HG03432 (cell line): ENCODE data around the gene PEA15.

Source experiments
- ATAC-seq: cut with Tn5 transposase; IDR thresholded peaks from one replicate; pipeline ENCODE4 v1.9.1; 2021; ENCODE audit warnings: mild to moderate bottlenecking, moderate library complexity; ENCODE audit not compliant: unreplicated experiment

PEA15 gene

DNA sequence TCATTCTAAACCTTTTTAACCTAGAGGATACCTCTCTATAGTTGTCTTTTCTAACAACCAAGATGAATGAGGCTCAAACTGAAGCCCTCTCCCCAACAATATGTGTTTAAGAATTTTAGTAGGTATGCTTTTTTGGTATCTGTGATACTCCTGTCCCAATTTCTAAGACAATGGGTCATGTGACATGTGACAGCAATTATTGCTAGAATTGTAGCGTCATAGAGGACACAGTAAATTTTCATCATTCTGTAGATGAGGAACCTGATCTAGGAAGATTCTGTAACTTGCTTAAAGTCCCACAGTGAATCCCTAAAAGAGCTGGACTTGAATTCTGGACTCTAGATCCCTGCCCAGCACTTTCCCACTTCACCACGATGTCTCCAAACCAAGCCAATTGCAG lies 26.5 kb upstream of the PEA15 start:
- ATAC-seq, result no peak

- ATAC-seq, result no peak
Observed at GRCh38 chr1:160179336-160179735, 25.8 kb upstream of the PEA15 start.

- ATAC-seq, result no peak
Observed at GRCh38 chr1:160186246-160186645, 18.9 kb upstream of the PEA15 start.

DNA sequence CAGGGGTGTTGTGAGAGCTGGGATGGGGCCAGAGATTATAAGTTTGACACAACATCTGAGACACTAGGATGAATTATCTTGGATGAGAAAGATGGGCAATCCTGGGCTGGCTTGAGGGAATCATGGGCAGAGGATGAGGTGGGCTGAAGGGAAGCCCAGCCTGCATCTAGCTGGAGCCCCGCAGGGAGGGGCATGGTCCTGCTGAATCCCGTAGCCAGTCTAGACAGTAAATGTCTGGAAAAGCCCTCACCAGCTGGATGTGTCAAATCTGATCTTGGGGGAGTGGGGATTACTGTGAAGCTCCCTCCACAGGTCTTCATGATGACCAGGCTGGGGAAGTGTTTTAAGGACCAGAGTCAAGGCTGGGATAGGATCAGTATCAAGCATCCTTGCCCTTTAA lies 18.5 kb upstream of the PEA15 start:
- no peak for ATAC-seq

DNA sequence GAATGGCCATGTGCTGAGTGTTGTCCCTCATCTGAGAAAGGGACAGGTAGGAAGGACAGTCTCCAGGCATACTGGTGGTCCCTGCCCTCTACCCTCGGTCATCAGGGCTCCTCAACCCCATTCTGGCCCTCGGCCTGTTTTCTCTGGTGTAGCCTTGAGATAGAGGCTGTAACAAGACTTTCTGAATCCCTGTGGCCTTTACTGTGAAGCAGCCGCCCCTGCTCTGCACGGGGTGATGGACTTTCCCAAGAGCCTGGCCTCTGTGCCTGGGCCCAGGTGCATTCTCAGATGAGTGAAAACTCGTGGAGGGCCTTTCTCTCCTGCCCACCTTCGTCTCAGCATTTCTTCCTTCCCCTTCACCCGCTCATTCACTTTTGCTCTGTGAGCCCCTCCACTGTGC lies 17.8 kb upstream of the PEA15 start:
- ATAC-seq, result no peak

- no peak for ATAC-seq
Observed at GRCh38 chr1:160188341-160188740, 16.8 kb upstream of the PEA15 start.

- ATAC-seq, result no peak
Observed at GRCh38 chr1:160189649-160190625, 15.2 kb upstream of the PEA15 start, which contains the start of gene CASQ1. Gene CASQ1, plus strand, starts transcription at chr1:160190575. Its CDS starts 177 bp downstream, at chr1:160190752.

DNA sequence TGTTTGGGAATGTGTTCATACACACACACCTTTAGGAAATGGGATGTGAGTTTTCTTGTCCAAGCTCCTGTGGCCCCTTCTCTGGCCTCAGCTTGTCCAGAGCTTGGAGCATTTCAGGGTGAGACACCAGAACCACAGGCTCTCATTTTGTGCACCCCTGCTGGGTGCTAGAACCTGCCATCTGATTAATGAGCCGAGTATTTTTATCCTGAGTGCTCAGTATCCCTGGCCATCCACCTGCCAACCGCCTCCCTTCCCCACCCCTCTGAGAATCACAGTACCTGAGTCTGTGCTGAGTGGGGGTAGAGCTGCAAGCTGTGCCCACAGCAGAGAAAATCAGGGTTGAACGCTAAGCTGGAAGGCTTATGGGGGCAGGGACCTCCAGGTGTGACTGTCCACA lies 13.4 kb upstream of the PEA15 start:
- no peak for ATAC-seq

DNA sequence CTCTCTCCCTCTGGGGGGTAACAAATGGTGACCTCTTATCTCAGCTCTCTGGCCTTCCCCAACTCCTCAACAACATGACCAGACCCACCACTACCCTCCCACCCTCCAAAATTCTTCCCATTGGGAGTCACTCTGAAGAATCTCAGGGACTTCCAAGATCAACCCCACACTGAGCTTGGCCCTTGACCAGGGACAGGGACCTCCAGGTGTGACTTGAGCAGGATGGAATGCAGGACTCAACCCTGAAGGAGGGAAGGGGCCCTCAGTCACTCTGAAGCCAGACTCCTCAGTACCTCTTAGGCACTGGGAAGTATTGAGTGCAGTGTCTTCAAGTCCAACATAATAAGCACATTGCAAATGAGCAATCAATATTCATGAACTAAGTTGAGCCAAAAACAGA lies 12.9 kb upstream of the PEA15 start:
- no peak for ATAC-seq

DNA sequence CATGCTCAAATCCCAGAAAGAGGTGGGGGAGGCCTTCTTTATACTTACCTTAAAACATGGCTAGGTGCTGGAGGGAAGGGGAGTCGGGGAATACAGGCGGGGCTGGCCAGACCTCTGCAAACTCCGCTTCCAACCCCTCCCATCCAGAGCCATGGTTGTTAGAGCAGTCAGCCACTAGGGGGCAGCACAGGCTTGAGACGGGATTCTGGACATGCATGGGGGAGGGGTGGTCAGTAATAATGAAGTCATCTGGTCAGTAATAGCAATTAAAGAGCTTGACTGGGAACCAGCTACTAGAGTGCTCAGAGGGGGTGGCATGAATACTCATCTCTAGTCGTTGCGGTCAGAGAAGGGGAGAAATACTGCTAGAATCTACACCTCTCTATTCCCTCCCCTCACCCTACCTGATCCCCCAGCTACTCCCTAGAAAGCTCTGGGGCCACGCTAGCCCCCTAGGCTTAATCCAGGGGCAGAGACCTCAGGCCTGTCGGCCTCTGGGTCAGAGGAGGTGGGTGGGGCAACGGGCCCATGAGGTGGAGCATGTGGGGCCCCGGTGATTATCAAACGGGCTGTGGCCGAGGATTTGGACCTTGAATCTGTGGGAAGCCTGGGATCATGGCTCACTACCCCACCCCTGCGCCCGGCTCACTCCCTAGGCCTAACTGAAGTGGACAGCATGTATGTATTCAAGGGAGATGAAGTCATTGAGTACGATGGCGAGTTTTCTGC lies 11.9 kb upstream of the PEA15 start:
- peak; percentile 71 for ATAC-seq

GRCh38 chr1:160193832-160194736 lies 11.1 kb upstream of the PEA15 start:
- no peak for ATAC-seq

- ATAC-seq, result no peak
Observed at GRCh38 chr1:160194737-160195059, 10.5 kb upstream of the PEA15 start.

- no peak for ATAC-seq
Observed at GRCh38 chr1:160196143-160196542, 9.0 kb upstream of the PEA15 start.

DNA sequence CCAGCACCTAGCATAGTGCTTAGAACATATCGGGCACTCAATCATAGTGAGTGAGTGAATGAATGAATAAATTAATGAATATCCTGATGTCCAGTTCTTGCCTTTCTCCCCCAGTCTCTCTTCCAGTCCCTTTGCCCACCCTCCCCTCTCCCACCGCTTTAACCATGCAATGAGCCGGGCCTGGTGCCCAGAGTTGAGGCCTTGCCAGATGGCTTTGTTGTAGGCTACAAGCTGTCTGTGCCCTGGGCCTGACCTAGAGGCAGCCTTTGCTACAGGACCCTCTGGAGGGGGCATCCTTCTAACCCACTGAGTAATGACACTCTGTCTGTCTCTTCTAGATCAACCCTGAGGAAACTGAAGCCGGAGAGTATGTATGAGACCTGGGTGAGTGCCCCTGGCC lies 8.0 kb upstream of the PEA15 start:
- no peak for ATAC-seq

GRCh38 chr1:160200786-160201185 lies 4.4 kb upstream of the PEA15 start:
- no peak for ATAC-seq

DNA sequence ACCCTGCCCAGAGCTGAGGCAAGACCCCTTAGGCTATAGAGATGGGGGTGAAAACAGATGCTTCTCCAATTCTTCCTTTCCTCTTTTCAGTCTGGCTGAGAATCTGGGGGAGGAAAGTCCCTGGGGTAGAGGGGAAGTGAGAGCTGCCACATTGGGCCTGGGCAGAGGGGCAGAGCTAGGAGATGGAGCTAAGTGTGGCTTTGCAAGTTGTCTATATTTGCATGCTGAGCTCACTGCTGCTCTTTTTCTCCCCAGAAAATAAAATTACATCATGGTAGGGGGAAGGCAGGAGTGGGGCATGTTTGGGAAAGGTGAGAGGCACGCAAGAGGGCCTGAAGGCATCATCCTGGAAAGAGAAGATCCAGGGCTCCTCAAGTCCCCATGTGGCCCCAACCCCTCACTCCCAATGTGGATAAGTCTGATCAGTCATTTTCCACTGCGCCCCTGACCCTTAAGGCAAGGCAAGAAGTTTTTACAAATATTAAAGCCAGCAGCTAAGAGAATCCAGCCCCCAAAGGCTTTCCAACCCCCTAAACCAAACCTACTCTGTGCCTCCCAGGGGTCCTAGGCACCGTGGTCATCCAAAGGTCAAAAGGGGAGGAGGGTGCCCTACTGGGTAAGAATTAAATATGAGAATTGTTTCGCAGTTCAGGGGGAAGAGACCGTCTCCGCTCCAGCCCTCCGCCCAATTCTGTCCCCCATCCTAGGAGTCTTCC lies 500 bp upstream of the PEA15 start:
- ATAC-seq, result peak; percentile 71

GRCh38 chr1:160206036-160206389 lies 829 bp downstream of the PEA15 start:
- ATAC-seq, result peak; percentile 28

GRCh38 chr1:160206421-160207117 lies 1.4 kb downstream of the PEA15 start:
- no peak for ATAC-seq

DNA sequence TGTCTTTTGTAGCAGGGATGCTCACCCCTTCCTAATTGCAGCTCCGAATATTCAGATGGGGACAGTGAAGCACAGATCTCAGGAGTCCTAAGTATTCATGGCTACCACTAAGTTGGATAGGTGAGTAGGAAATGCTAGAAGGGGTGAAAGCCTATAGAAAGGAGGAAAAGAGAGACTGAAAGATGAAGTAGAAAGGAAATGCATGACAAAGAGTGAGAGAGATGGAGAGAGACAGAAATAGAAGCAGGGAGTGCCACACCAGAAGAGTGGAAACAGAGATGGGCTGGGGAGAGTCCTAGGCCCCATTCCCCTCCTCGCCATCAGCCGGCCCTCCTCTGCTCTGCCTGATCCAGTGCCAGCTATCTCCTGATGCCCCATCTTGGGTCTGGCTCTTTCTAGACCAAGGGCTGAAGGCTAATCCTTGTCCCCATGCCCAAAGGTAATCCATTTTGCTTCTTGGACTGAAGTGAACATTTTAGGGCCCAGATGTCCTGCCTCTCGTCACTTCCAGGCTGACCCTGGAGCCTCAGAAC lies 2.0 kb downstream of the PEA15 start:
- no peak for ATAC-seq
